ENCODE data around the gene KCNH1. TPM values are rescaled to one million over a fixed set of nuclear protein-coding genes. Genes with fewer than 3 reads are reported as not detected.

KCNH1 gene
- total and polyA plus RNA-seq, 2 of the 4 experiments (the other 2 are of a cell fraction): 0.27 to 0.54 TPM

DNA sequence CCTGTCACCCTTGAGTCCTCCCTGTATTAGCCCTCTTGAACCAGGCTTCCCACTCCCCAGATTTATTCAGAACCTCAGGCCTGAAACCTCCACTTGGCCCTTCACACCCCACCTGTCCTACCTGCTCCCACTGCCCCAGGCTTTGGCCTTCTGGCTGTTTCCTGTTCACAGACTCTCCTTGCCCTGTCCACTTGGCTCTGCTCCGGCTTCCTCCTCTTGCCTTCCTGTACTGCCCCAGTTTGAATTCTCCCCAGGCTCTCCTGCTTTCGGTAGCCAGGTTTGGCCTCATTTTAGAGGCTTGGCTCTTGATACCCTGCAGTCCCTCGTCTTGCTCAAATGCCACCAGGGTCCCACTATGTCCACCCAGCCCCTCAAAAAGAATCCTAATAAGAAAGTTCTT is 385.2 kb downstream of the KCNH1 start:
- no peak overlapping the region for H4K5ac ChIP-seq (ENCODE audit: low read depth, low read length)
- H4K8ac ChIP-seq (ENCODE audit: low read depth in 2 of 2, low read length in 2 of 2): no peak overlapping the region
- dilution Hi-C loops (cut with HindIII; ENCODE audit: low sequenced_read_pairs, unreplicated experiment) (no loop called here), intact Hi-C loops (cut with micrococcal nuclease) (no loop called here), in situ Hi-C loops (cut with MboI; ENCODE audit: low sequenced_read_pairs) (no loop called here)
- DNase-seq: no peak
- H3K79me1 ChIP-seq (ENCODE audit: low read depth in 1 of 2, low read length in 2 of 2): no peaks in the 10 kb centered on the region
- H3K27ac ChIP-seq (ENCODE audit: insufficient read depth, low read length): no peak overlapping the region
- TF ChIP-seq, protein P1, sequence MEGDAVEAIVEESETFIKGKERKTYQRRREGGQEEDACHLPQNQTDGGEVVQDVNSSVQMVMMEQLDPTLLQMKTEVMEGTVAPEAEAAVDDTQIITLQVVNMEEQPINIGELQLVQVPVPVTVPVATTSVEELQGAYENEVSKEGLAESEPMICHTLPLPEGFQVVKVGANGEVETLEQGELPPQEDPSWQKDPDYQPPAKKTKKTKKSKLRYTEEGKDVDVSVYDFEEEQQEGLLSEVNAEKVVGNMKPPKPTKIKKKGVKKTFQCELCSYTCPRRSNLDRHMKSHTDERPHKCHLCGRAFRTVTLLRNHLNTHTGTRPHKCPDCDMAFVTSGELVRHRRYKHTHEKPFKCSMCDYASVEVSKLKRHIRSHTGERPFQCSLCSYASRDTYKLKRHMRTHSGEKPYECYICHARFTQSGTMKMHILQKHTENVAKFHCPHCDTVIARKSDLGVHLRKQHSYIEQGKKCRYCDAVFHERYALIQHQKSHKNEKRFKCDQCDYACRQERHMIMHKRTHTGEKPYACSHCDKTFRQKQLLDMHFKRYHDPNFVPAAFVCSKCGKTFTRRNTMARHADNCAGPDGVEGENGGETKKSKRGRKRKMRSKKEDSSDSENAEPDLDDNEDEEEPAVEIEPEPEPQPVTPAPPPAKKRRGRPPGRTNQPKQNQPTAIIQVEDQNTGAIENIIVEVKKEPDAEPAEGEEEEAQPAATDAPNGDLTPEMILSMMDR (conservative IDR thresholded peaks at IDR 0.05; ENCODE audit: low read depth, low read length): no peak
- TF ChIP-seq CHD1 (IDR thresholded peaks at IDR 0.05; ENCODE audit: low read depth, low read length) (no peak), MAFK (IDR thresholded peaks at IDR 0.05; ENCODE audit: low read depth, low read length) (no peak), MAZ (IDR thresholded peaks at IDR 0.05; ENCODE audit: borderline replicate concordance, low read depth, low read length) (no peak), BHLHE40 (IDR thresholded peaks at IDR 0.05; ENCODE audit: low read depth, low read length) (no peak), MXI1 (IDR thresholded peaks at IDR 0.05; ENCODE audit: borderline replicate concordance, low read depth, low read length) (no peak), RFX5 (IDR thresholded peaks at IDR 0.05; ENCODE audit: low read depth, low read length) (no peak), POLR2A (IDR thresholded peaks at IDR 0.05; ENCODE audit: low read depth, low read length) (no peak), RAD21 (IDR thresholded peaks at IDR 0.05; ENCODE audit: low read length) (no peak), CEBPB (IDR thresholded peaks at IDR 0.05; ENCODE audit: low read depth, low read length) (no peak), NFE2L2 (IDR thresholded peaks at IDR 0.05; ENCODE audit: low read depth, low read length) (no peak), ELK1 (IDR thresholded peaks at IDR 0.05; ENCODE audit: borderline replicate concordance, low read depth, low read length) (no peak), RCOR1 (IDR thresholded peaks at IDR 0.05; ENCODE audit: insufficient replicate concordance, low read length) (no peak), SMC3 (IDR thresholded peaks at IDR 0.05; ENCODE audit: low read depth, low read length) (no peak), FOS (IDR thresholded peaks at IDR 0.05; ENCODE audit: low read depth, low read length) (no peak)
- H3K9me3 ChIP-seq (ENCODE audit: control insufficient read depth, insufficient read depth, low read length): no peaks in the 10 kb centered on the region
- H2BK15ac ChIP-seq (ENCODE audit: low read depth, low read length): no peak overlapping the region
- H2BK20ac ChIP-seq (ENCODE audit: low read depth, low read length): no peak overlapping the region
- ChIA-PET POLR2A (ENCODE audit: unreplicated experiment) (no interaction called here), CTCF (no interaction called here)
- H3K14ac ChIP-seq (replicated peaks; ENCODE audit: low read depth, low read length): no peak overlapping the region
- no peak overlapping the region for H3K4me2 ChIP-seq (ENCODE audit: low read depth, low read length)
- H3K18ac ChIP-seq (ENCODE audit: low read depth, low read length): no peak overlapping the region
- H3K23ac ChIP-seq (ENCODE audit: low read depth, low read length): no peak overlapping the region
- no peak overlapping the region; the same call in 1 of the 2 replicates for H3K56ac ChIP-seq (ENCODE audit: extremely low read depth, insufficient read depth, low read length)
- H4K20me1 ChIP-seq (ENCODE audit: insufficient read depth, low read length): no peaks in the 10 kb centered on the region
- H3K4ac ChIP-seq (ENCODE audit: low read depth, low read length): no peak overlapping the region
- no peak overlapping the region for H4K91ac ChIP-seq (ENCODE audit: insufficient read depth, low read depth, low read length)
- ATAC-seq (ENCODE audit: low read depth): no peak
- no peak overlapping the region for H2AFZ ChIP-seq (replicated peaks; ENCODE audit: low read length, poor library complexity)
- H3K9me1 ChIP-seq (ENCODE audit: insufficient read depth, low read length): no peaks in the 10 kb centered on the region
- H2AK5ac ChIP-seq (ENCODE audit: low read depth, low read length): no peak overlapping the region
- no peak overlapping the region for H3K4me3 ChIP-seq (ENCODE audit: insufficient read depth, low read depth, low read length)
- WGBS, 2 experiments (ENCODE audit: extremely low coverage in 2 of 2, insufficient read length in 1 of 2): 57% methylated on average over 2 of the region's 3 CpGs; no CpG with 5 or more reads in 1 of the 2 experiments
- no peaks in the 10 kb centered on the region for H3K4me1 ChIP-seq (ENCODE audit: control insufficient read depth, insufficient read depth, low read length)
- H2AK9ac ChIP-seq (replicated peaks; ENCODE audit: low read depth, low read length, poor library complexity): peak overlapping the region; percentile 3
- no peak overlapping the region for H2BK120ac ChIP-seq (ENCODE audit: low read depth, low read length)
- no peaks in the 10 kb centered on the region for H3K27me3 ChIP-seq (ENCODE audit: control insufficient read depth, insufficient read depth, low read length)
- no peaks in the 10 kb centered on the region for H3K36me3 ChIP-seq (ENCODE audit: control insufficient read depth, insufficient read depth, low read length)
- no TSS peak for BruUV-seq (replicated peaks)
- no peak overlapping the region for H3K9ac ChIP-seq (ENCODE audit: low read depth, low read length)
- no peak overlapping the region for H2BK5ac ChIP-seq (ENCODE audit: low read depth, low read length, poor library complexity, severe bottlenecking)
